Lower leg skin (tissue), 3 donors: Measurements from ENCODE around the gene TTLL4.

Experiments
- CTCF ChIP-seq, 3 donors: fragments of 450-650 bp; IDR thresholded peaks; one replicate each; pipeline ENCODE4 v1.5.1; 2016; ENCODE audit warnings: antibody characterized with exemption in 3 of 3, mild to moderate bottlenecking in 3 of 3, moderate library complexity in 2 of 3
- POLR2A ChIP-seq, 2 donors: fragments of 450-650 bp; IDR thresholded peaks; one replicate each; pipeline ENCODE4 v1.6.1; 2016 to 2017; ENCODE audit warnings: antibody characterized with exemption in 2 of 2, mild to moderate bottlenecking in 1 of 2, moderate library complexity in 1 of 2

GRCh38 chr2:218713922-218714321, 3.3 kb downstream of the TTLL4 start:
- TF ChIP-seq CTCF (IDR thresholded peaks at IDR 0.05) (no peak), POLR2A (IDR thresholded peaks at IDR 0.05) (no peak)
